Measurements from ENCODE around the gene ADAMTSL3. TPM values are rescaled to one million over a fixed set of nuclear protein-coding genes. Genes with fewer than 3 reads are reported as not detected.
"Not testable (repeated sequence)": the region's sequence is repeated elsewhere in the genome, so short reads cannot be mapped to it uniquely, and the experiment has no call there.

Gene ADAMTSL3
- total RNA-seq, 1 donor from 2014 or later, result 6.0 TPM

GRCh38 chr15:83757291-83757690, 103.4 kb downstream of the ADAMTSL3 start:
- not testable (repeated sequence) for DNase-seq

- no peak for DNase-seq
Measured at GRCh38 chr15:83762367-83762766, 108.4 kb downstream of the ADAMTSL3 start.

GRCh38 chr15:83764201-83764838, 110.4 kb downstream of the ADAMTSL3 start:
- DNase-seq, result no peak

GRCh38 chr15:83766339-83766738, 112.4 kb downstream of the ADAMTSL3 start:
- DNase-seq, result no peak

- no peak for DNase-seq
Measured at GRCh38 chr15:83767741-83768140, 113.8 kb downstream of the ADAMTSL3 start.

GRCh38 chr15:83769411-83769999, 115.6 kb downstream of the ADAMTSL3 start:
- DNase-seq, result no peak

- no peak for DNase-seq
Measured at GRCh38 chr15:83775738-83776137, 121.8 kb downstream of the ADAMTSL3 start.

GRCh38 chr15:83776986-83777385, 123.1 kb downstream of the ADAMTSL3 start:
- DNase-seq, result no peak

- no peak for DNase-seq
Measured at GRCh38 chr15:83783227-83783626, 129.3 kb downstream of the ADAMTSL3 start.

- no peak for DNase-seq
Measured at GRCh38 chr15:83784975-83785374, 131.1 kb downstream of the ADAMTSL3 start.

GRCh38 chr15:83786336-83786735, 132.4 kb downstream of the ADAMTSL3 start:
- no peak for DNase-seq

GRCh38 chr15:83793069-83793468, 139.1 kb downstream of the ADAMTSL3 start:
- DNase-seq, result no peak

GRCh38 chr15:83794209-83794608, 140.3 kb downstream of the ADAMTSL3 start:
- no peak for DNase-seq

GRCh38 chr15:83809345-83809744, 155.4 kb downstream of the ADAMTSL3 start:
- DNase-seq, result no peak

GRCh38 chr15:83810110-83810509, 156.2 kb downstream of the ADAMTSL3 start:
- DNase-seq, result no peak

- DNase-seq, result no peak
Measured at GRCh38 chr15:83813682-83814081, 159.8 kb downstream of the ADAMTSL3 start.

- DNase-seq, result no peak
Measured at GRCh38 chr15:83815506-83815905, 161.6 kb downstream of the ADAMTSL3 start.

- DNase-seq, result no peak
Measured at GRCh38 chr15:83816124-83816883, 162.4 kb downstream of the ADAMTSL3 start.

- no peak for DNase-seq
Measured at GRCh38 chr15:83818591-83818990, 164.7 kb downstream of the ADAMTSL3 start.

GRCh38 chr15:83830381-83830780, 176.5 kb downstream of the ADAMTSL3 start:
- no peak for DNase-seq

- DNase-seq, result no peak
Measured at GRCh38 chr15:83833569-83833968, 179.6 kb downstream of the ADAMTSL3 start.

- no peak for DNase-seq
Measured at GRCh38 chr15:83835479-83835878, 181.6 kb downstream of the ADAMTSL3 start.

GRCh38 chr15:83837945-83838571, 184.1 kb downstream of the ADAMTSL3 start:
- no peak for DNase-seq

Measured in dermis blood vessel endothelial cell (primary cell).